CD4-positive, alpha-beta T cell (primary cell): ENCODE results near the gene KANK2. TPM values are rescaled to one million over a fixed set of nuclear protein-coding genes. Genes with fewer than 3 reads are reported as not detected.

Experiments
- ATAC-seq: fragments of 200-7000 bp; cut with Tn5 transposase; one replicate; pipeline ENCODE4 v1.10.0; 2022; ENCODE audit warnings: mild to moderate bottlenecking; ENCODE audit not compliant: poor library complexity
- CTCF ChIA-PET: fragments of 350-600 bp; sonication (Branson Sonifier 250); formaldehyde crosslinking; loops from one replicate; lab custom pipeline; 2021; ENCODE audit warnings: antibody characterized with exemption, inconsistent platforms; lab: Charles Lee
- POLR2A ChIA-PET: fragments of 350-600 bp; sonication (Branson Sonifier 250); formaldehyde crosslinking; loops from one replicate; lab custom pipeline; 2021; ENCODE audit warnings: antibody characterized with exemption, inconsistent platforms; lab: Charles Lee
- DNase-seq, 14 experiments: peaks; one replicate each; pipeline ENCODE4 v3.0.0-alpha.2; 2013 to 2020; ENCODE audit warnings: mixed read lengths in 2 of 14
- H3K27ac ChIP-seq, 2 donors: one replicate each; pipeline versions ENCODE4 v1.5.1 to v1.7.0; 2013; ENCODE audit warnings: low read length in 2 of 2, low read depth in 1 of 2, mild to moderate bottlenecking in 1 of 2
- H3K27me3 ChIP-seq, 2 experiments: 1 replicate in 1 of 2; 2 replicates in 1 of 2; pipeline versions ENCODE4 v1.6.1 to v1.7.0; 2013; ENCODE audit warnings: low read length in 2 of 2, control low read depth in 1 of 2, mild to moderate bottlenecking in 1 of 2, moderate library complexity in 1 of 2; ENCODE audit not compliant: insufficient read depth in 2 of 2, control insufficient read depth in 1 of 2
- H3K36me3 ChIP-seq: one replicate; pipeline ENCODE4 v1.6.1; 2013; ENCODE audit warnings: low read length, control low read depth; ENCODE audit not compliant: insufficient read depth
- H3K4me1 ChIP-seq: one replicate; pipeline ENCODE4 v1.6.1; 2013; ENCODE audit warnings: low read length, control low read depth; ENCODE audit not compliant: insufficient read depth
- H3K4me3 ChIP-seq: one replicate; pipeline ENCODE4 v1.5.1; 2013; ENCODE audit warnings: mild to moderate bottlenecking, low read length, moderate library complexity
- H3K9me3 ChIP-seq, 2 experiments: 1 replicate in 1 of 2; 2 replicates in 1 of 2; pipeline versions ENCODE4 v1.6.1 to v1.7.0; 2013; ENCODE audit warnings: low read length in 2 of 2, mild to moderate bottlenecking in 2 of 2, control low read depth in 1 of 2, moderate library complexity in 1 of 2; ENCODE audit not compliant: control insufficient read depth in 1 of 2, insufficient read depth in 1 of 2
- H3K27ac Mint-ChIP-seq: one replicate; pipeline ENCODE4 v1.8.0; 2020; ENCODE audit warnings: mixed read lengths
- H3K27me3 Mint-ChIP-seq: one replicate; pipeline ENCODE4 v1.8.0; 2021; ENCODE audit warnings: mixed read lengths
- H3K36me3 Mint-ChIP-seq: one replicate; pipeline ENCODE4 v1.8.0; 2021; ENCODE audit warnings: low read depth, mixed read lengths
- H3K4me1 Mint-ChIP-seq: one replicate; pipeline ENCODE4 v1.8.0; 2021; ENCODE audit warnings: low read depth, mixed read lengths
- H3K4me3 Mint-ChIP-seq: one replicate; pipeline ENCODE4 v1.8.0; 2020; ENCODE audit warnings: mild to moderate bottlenecking, mixed read lengths
- H3K9me3 Mint-ChIP-seq: one replicate; pipeline ENCODE4 v1.8.0; 2020; ENCODE audit warnings: mixed read lengths
- CTCF ChIP-seq: fragments of 200-600 bp; IDR thresholded peaks from one replicate; pipeline ENCODE4 v1.8.0; 2022; ENCODE audit warnings: antibody characterized with exemption, mild to moderate bottlenecking
- intact Hi-C, 2 experiments: fragments of 100-400 bp; cut with DNase I in 1 of 2; cut with micrococcal nuclease in 1 of 2; formaldehyde crosslinking; loops; one replicate each; pipeline versions ENCODE4 v1.15.1 to v1.9.0; 2023 to 2025; cut with DNase I, micrococcal nuclease
- total RNA-seq, 174 experiments: library from RNA in 2 of 174; stranded (reverse) in 2 of 174; gene quantifications; one replicate each; pipeline ENCODE4 v1.2.3 and lab custom pipeline; 2021 to 2026

The KANK2 gene
- total RNA-seq, 2 experiments from 2014 or later = not detected

- Mint-ChIP-seq H3K4me3 (no peak overlapping the region), H3K9me3 (no peaks in the 10 kb centered on the region), H3K4me1 (no peaks in the 10 kb centered on the region), H3K27me3 (no peaks in the 10 kb centered on the region), H3K27ac (no peak overlapping the region), H3K36me3 (no peaks in the 10 kb centered on the region)
- Histone ChIP-seq H3K27me3 (no peaks in the 10 kb centered on the region), H3K36me3 (no peaks in the 10 kb centered on the region), H3K27ac (no peak overlapping the region), H3K4me3 (no peak overlapping the region), H3K4me1 (no peaks in the 10 kb centered on the region), H3K9me3 (no peaks in the 10 kb centered on the region)
- ChIA-PET POLR2A (no interaction called here), CTCF (no interaction called here)
- ATAC-seq (no peak), DNase-seq (no peak)
- intact Hi-C loops = loop anchor here in 1 of 2 experiments (1.0 kb wide), 1 partner anchor 18 kb away; no protein-coding TSS in a partner anchor
- TF ChIP-seq CTCF = no peak
Observed at GRCh38 chr19:11166281-11167142, 30.8 kb downstream of the KANK2 start.

- no peak overlapping the region for H3K4me3 Mint-ChIP-seq
- POLR2A ChIA-PET = no interaction called here
- intact Hi-C loops = loop anchor here in 1 of 2 experiments (1.0 kb wide), 1 partner anchor 17 kb away; no protein-coding TSS in a partner anchor
Observed at GRCh38 chr19:11165486-11166030, 31.8 kb downstream of the KANK2 start.

GRCh38 chr19:11164879-11165406 lies 32.4 kb downstream of the KANK2 start:
- no peaks in the 10 kb centered on the region for H3K4me1 Mint-ChIP-seq

More at GRCh38 chr19:11165486-11166030, 31.8 kb downstream of the KANK2 start:
- ATAC-seq (no peak), DNase-seq (no peak)
- Mint-ChIP-seq H3K9me3 (no peaks in the 10 kb centered on the region), H3K27me3 (no peaks in the 10 kb centered on the region), H3K36me3 (no peaks in the 10 kb centered on the region), H3K27ac (no peak overlapping the region), H3K4me1 (no peaks in the 10 kb centered on the region)
- no peak for TF ChIP-seq CTCF
- Histone ChIP-seq H3K9me3 (peaks cover 0 to 6% of the 10 kb centered on the region in 2 experiments), H3K27me3 (no peaks in the 10 kb centered on the region), H3K27ac (no peak overlapping the region), H3K4me1 (no peaks in the 10 kb centered on the region), H3K36me3 (no peaks in the 10 kb centered on the region), H3K4me3 (no peak overlapping the region)
- CTCF ChIA-PET = no interaction called here

More at GRCh38 chr19:11164879-11165406, 32.4 kb downstream of the KANK2 start:
- H3K9me3 ChIP-seq = peaks cover 0 to 10% of the 10 kb centered on the region in 2 experiments
- no peak for DNase-seq
- H3K9me3 Mint-ChIP-seq = no peaks in the 10 kb centered on the region
- H3K27ac Mint-ChIP-seq = no peak overlapping the region
- POLR2A ChIA-PET = no interaction called here
- no peaks in the 10 kb centered on the region for H3K27me3 ChIP-seq
- no peaks in the 10 kb centered on the region for H3K36me3 Mint-ChIP-seq
- H3K4me3 Mint-ChIP-seq = no peak overlapping the region
- CTCF ChIA-PET = no interaction called here
- TF ChIP-seq CTCF = no peak
- intact Hi-C loops = no loop called here
- no peak overlapping the region for H3K27ac ChIP-seq
- no peak overlapping the region for H3K4me3 ChIP-seq
- H3K27me3 Mint-ChIP-seq = no peaks in the 10 kb centered on the region
- no peaks in the 10 kb centered on the region for H3K36me3 ChIP-seq
- H3K4me1 ChIP-seq = no peaks in the 10 kb centered on the region
- no peak for ATAC-seq
